IMR-90 (cell line): ENCODE data around the gene RAB40A. TPM values are rescaled to one million over a fixed set of nuclear protein-coding genes. Genes with fewer than 3 reads are reported as not detected.
A peak's percentile ranks its signal among the peaks of the same experiment; 100 is the strongest.

Experiments used
- ATAC-seq: fragments of 200-7000 bp; cut with Tn5 transposase; 2 replicates; pipeline ENCODE4 v1.9.1; 2020; ENCODE audit warnings: low read depth, mild to moderate bottlenecking, moderate library complexity
- BruUV-seq: library from RNA; stranded (reverse); fragments of 400-500 nt; replicated peaks from 2 replicates; lab custom pipeline; 2021; lab: Mats Ljungman, UMichigan
- CTCF ChIA-PET: fragments of 300-600 bp; formaldehyde crosslinking; extraction: SDS; loops from one replicate; lab custom pipeline; 2021; ENCODE audit warnings: antibody characterized with exemption; lab: Yijun Ruan, JAX
- POLR2A ChIA-PET: fragments of 300-600 bp; sonication (Branson Sonifier 250); formaldehyde crosslinking; loops from one replicate; lab custom pipeline; 2022; ENCODE audit warnings: antibody characterized with exemption; ENCODE audit not compliant: unreplicated experiment; lab: Charles Lee
- DNase-seq: peaks from one replicate; pipeline ENCODE4 v3.0.0; 2013
- H2AFZ ChIP-seq: replicated peaks from 2 replicates; pipeline ENCODE3; 2013; ENCODE audit warnings: low read length, mild to moderate bottlenecking; ENCODE audit not compliant: poor library complexity
- H2AK5ac ChIP-seq: 2 replicates; pipeline ENCODE4 v1.6.1; 2013; ENCODE audit warnings: low read depth, low read length, inconsistent platforms
- H2AK9ac ChIP-seq: replicated peaks from 2 replicates; pipeline ENCODE3; 2013; ENCODE audit warnings: mild to moderate bottlenecking, low read depth, low read length, moderate library complexity; ENCODE audit not compliant: poor library complexity
- H2BK120ac ChIP-seq: 2 replicates; pipeline ENCODE4 v1.6.1; 2013; ENCODE audit warnings: low read depth, low read length, inconsistent platforms
- H2BK15ac ChIP-seq: 3 replicates; pipeline ENCODE4 v1.6.1; 2013; ENCODE audit warnings: low read depth, low read length, inconsistent platforms
- H2BK20ac ChIP-seq: 2 replicates; pipeline ENCODE4 v1.6.1; 2013; ENCODE audit warnings: low read depth, mild to moderate bottlenecking, inconsistent platforms, low read length, moderate library complexity
- H2BK5ac ChIP-seq: 2 replicates; pipeline ENCODE4 v1.6.1; 2013; ENCODE audit warnings: mild to moderate bottlenecking, low read depth, low read length, inconsistent platforms; ENCODE audit not compliant: poor library complexity, severe bottlenecking
- H3K14ac ChIP-seq: replicated peaks from 2 replicates; pipeline ENCODE4 v1.6.1; 2013; ENCODE audit warnings: low read depth, low read length, inconsistent platforms
- H3K18ac ChIP-seq: 2 replicates; pipeline ENCODE4 v1.6.1; 2013; ENCODE audit warnings: low read depth, low read length, control low read depth
- H3K23ac ChIP-seq: 2 replicates; pipeline ENCODE4 v1.6.1; 2013; ENCODE audit warnings: low read depth, low read length, inconsistent platforms
- H3K27ac ChIP-seq: 2 replicates; pipeline ENCODE4 v1.5.1; 2013; ENCODE audit warnings: mild to moderate bottlenecking, control low read depth, low read length; ENCODE audit not compliant: insufficient read depth
- H3K27me3 ChIP-seq: 2 replicates; pipeline ENCODE4 v1.6.1; 2013; ENCODE audit warnings: low read length; ENCODE audit not compliant: control insufficient read depth, insufficient read depth
- H3K36me3 ChIP-seq: 2 replicates; pipeline ENCODE4 v1.6.1; 2013; ENCODE audit warnings: low read length, mixed read lengths; ENCODE audit not compliant: control insufficient read depth, insufficient read depth
- H3K4ac ChIP-seq: 2 replicates; pipeline ENCODE4 v1.6.1; 2013; ENCODE audit warnings: low read depth, low read length, inconsistent platforms
- H3K4me1 ChIP-seq: 2 replicates; pipeline ENCODE4 v1.6.1; 2013; ENCODE audit warnings: low read length, mixed read lengths; ENCODE audit not compliant: control insufficient read depth, insufficient read depth
- H3K4me2 ChIP-seq: 2 replicates; pipeline ENCODE4 v1.6.1; 2013; ENCODE audit warnings: low read depth, mild to moderate bottlenecking, control low read depth, low read length, moderate library complexity
- H3K4me3 ChIP-seq: 2 replicates; pipeline ENCODE4 v1.5.1; 2013; ENCODE audit warnings: low read depth, mild to moderate bottlenecking, control low read depth, low read length, moderate library complexity; ENCODE audit not compliant: insufficient read depth
- H3K56ac ChIP-seq: 2 replicates; pipeline ENCODE4 v1.6.1; 2013; ENCODE audit warnings: low read length, inconsistent platforms; ENCODE audit not compliant: insufficient read depth; ENCODE audit errors: extremely low read depth
- H3K79me1 ChIP-seq, 2 experiments: 2 replicates each; pipeline ENCODE4 v1.6.1; 2013; ENCODE audit warnings: low read length in 2 of 2, inconsistent platforms in 1 of 2, low read depth in 1 of 2
- H3K9ac ChIP-seq: 2 replicates; pipeline ENCODE4 v1.6.1; 2013; ENCODE audit warnings: low read depth, low read length, control low read depth
- H3K9me1 ChIP-seq: 2 replicates; pipeline ENCODE4 v1.6.1; 2013; ENCODE audit warnings: low read length, inconsistent platforms; ENCODE audit not compliant: insufficient read depth
- H3K9me3 ChIP-seq: 2 replicates; pipeline ENCODE4 v1.6.1; 2013; ENCODE audit warnings: low read length; ENCODE audit not compliant: control insufficient read depth, insufficient read depth
- H4K20me1 ChIP-seq: 2 replicates; pipeline ENCODE4 v1.6.1; 2013; ENCODE audit warnings: low read length, inconsistent platforms; ENCODE audit not compliant: insufficient read depth
- H4K5ac ChIP-seq: 2 replicates; pipeline ENCODE4 v1.6.1; 2013; ENCODE audit warnings: mild to moderate bottlenecking, low read depth, low read length, control low read depth
- H4K8ac ChIP-seq, 2 experiments: 2 replicates each; pipeline ENCODE4 v1.6.1; 2013; ENCODE audit warnings: low read depth in 2 of 2, low read length in 2 of 2, control low read depth in 1 of 2, inconsistent platforms in 1 of 2
- H4K91ac ChIP-seq: 2 replicates; pipeline ENCODE4 v1.6.1; 2013; ENCODE audit warnings: low read depth, low read length, inconsistent platforms; ENCODE audit not compliant: insufficient read depth
- FOS ChIP-seq: fragments of 150-350 bp; IDR thresholded peaks from 2 replicates; pipeline ENCODE4 v1.6.1; 2016; ENCODE audit warnings: low read depth, low read length
- RAD21 ChIP-seq: IDR thresholded peaks from 2 replicates; pipeline ENCODE4 v1.6.1; 2012; ENCODE audit warnings: low read length, improper control_type of control experiment
- WGBS, 2 experiments: methylation state at CpG; one replicate each; pipeline versions ENCODE4 v1.1.5 to v1.1.7; 2013; ENCODE audit warnings: missing lambda C conversion rate in 2 of 2; ENCODE audit not compliant: insufficient read length in 1 of 2; ENCODE audit errors: extremely low coverage in 2 of 2; 5-methylcytosine and 5-hydroxymethylcytosine counted together
- dilution Hi-C: fragments of 300-500 bp; cut with HindIII; formaldehyde crosslinking; loops from one replicate; pipeline ENCODE4 v1.14.3; 2018; ENCODE audit warnings: low sequenced_read_pairs; ENCODE audit not compliant: unreplicated experiment
- in situ Hi-C: fragments of 300-500 bp; cut with MboI; formaldehyde crosslinking; loops from 3 replicates; pipeline ENCODE4 v1.14.3; 2019; ENCODE audit warnings: low sequenced_read_pairs, inconsistent platforms, mixed read lengths
- intact Hi-C: fragments of 100-400 bp; cut with micrococcal nuclease; formaldehyde crosslinking; loops from 2 replicates; pipeline ENCODE4 v1.10.0; 2022
- polyA plus RNA-seq, 3 experiments: library from polyadenylated mRNA; depleted of rRNA; stranded (reverse); fragments of >200 nt; gene quantifications; 2 replicates each; pipeline ENCODE4 v1.2.3, GENCODE V29; 2012; ENCODE audit warnings: low replicate concordance in 1 of 3
- total RNA-seq: library from RNA; depleted of rRNA; stranded (reverse); fragments of >200 nt; gene quantifications from 2 replicates; pipeline ENCODE4 v1.2.3, GENCODE V29; 2012

Gene RAB40A
- total and polyA plus RNA-seq, 2 of the 4 experiments (the other 2 are of a cell fraction) = under 0.01 to 0.26 TPM

GRCh38 chrX:103531002-103531401, 11.7 kb upstream of the RAB40A start:
- no peak overlapping the region for H2AFZ ChIP-seq
- H3K23ac ChIP-seq = no peak overlapping the region
- 0 out of 2 replicates have a peak overlapping the region, but pooled peaks have one; percentile 24 for H3K18ac ChIP-seq
- H3K79me1 ChIP-seq = no peaks in the 10 kb centered on the region
- BruUV-seq = no TSS peak
- no peaks in the 10 kb centered on the region; the same call in 1 of the 2 replicates for H3K27me3 ChIP-seq
- no peak overlapping the region for H2AK9ac ChIP-seq
- TF ChIP-seq RAD21 = no peak
- TF ChIP-seq FOS = peak; percentile 58
- peak overlapping the region; percentile 35; the same call in 1 of the 2 replicates for H3K4me2 ChIP-seq
- no peak overlapping the region for H3K14ac ChIP-seq
- no peaks in the 10 kb centered on the region for H3K9me3 ChIP-seq
- H3K4ac ChIP-seq = peak overlapping the region; percentile 69; the same call in 1 of the 2 replicates
- H3K56ac ChIP-seq = no peak overlapping the region; the same call in 1 of the 2 replicates
- POLR2A ChIA-PET = no interaction called here
- peaks cover 5% of the 10 kb centered on the region; the same call in 1 of the 2 replicates for H3K4me1 ChIP-seq
- intact Hi-C loops = no loop called here
- H3K4me3 ChIP-seq = no peak overlapping the region; the same call in 1 of the 2 replicates
- H2BK20ac ChIP-seq = no peak overlapping the region
- H4K20me1 ChIP-seq = no peaks in the 10 kb centered on the region
- peak overlapping the region; percentile 69; the same call in 1 of the 2 replicates for H3K27ac ChIP-seq
- ATAC-seq (peak; percentile 77), DNase-seq (peak; percentile 92)
- H2BK15ac ChIP-seq = no peak overlapping the region
- dilution Hi-C loops = no loop called here
- WGBS, 2 experiments = 48% methylated on average over 4 of the region's 6 CpGs; no CpG with 5 or more reads in 1 of the 2 experiments
- CTCF ChIA-PET = no interaction called here
- H2AK5ac ChIP-seq = no peak overlapping the region; the same call in 1 of the 2 replicates
- no peak overlapping the region for H4K91ac ChIP-seq
- H3K9me1 ChIP-seq = peaks cover 7% of the 10 kb centered on the region; the same call in 1 of the 2 replicates
- no peak overlapping the region for H4K5ac ChIP-seq
- peak overlapping the region; percentile 78 for H2BK5ac ChIP-seq
- no peak overlapping the region for H3K9ac ChIP-seq
- in situ Hi-C loops = loop anchor here (10.0 to 25.0 kb wide), 2 partner anchors 144 to 606 kb away; no protein-coding TSS in a partner anchor
- peak overlapping the region in 1 of 2 experiments; percentile 62; a peak in 1 of 4 replicates for H4K8ac ChIP-seq
- no peaks in the 10 kb centered on the region for H3K36me3 ChIP-seq
- peak overlapping the region; percentile 33; the same call in 1 of the 2 replicates for H2BK120ac ChIP-seq
